GM12865 (cell line): ENCODE data around the gene LPA.

Experiments
- DNase-seq: peaks from one replicate; pipeline ENCODE4 v3.0.0; 2010; ENCODE audit warnings: low read depth
- H3K4me3 ChIP-seq: 2 replicates; pipeline ENCODE4 v1.5.1; 2011; ENCODE audit warnings: mild to moderate bottlenecking, low read depth, low read length, control low read depth
- TF ChIP-seq, protein P1 (sequence below): IDR thresholded peaks from 2 replicates; pipeline ENCODE4 v1.5.1; 2011; ENCODE audit warnings: low read length, control low read depth, low read depth, inconsistent platforms; ENCODE audit not compliant: insufficient read depth; ENCODE audit errors: missing control alignments

The LPA gene

DNA sequence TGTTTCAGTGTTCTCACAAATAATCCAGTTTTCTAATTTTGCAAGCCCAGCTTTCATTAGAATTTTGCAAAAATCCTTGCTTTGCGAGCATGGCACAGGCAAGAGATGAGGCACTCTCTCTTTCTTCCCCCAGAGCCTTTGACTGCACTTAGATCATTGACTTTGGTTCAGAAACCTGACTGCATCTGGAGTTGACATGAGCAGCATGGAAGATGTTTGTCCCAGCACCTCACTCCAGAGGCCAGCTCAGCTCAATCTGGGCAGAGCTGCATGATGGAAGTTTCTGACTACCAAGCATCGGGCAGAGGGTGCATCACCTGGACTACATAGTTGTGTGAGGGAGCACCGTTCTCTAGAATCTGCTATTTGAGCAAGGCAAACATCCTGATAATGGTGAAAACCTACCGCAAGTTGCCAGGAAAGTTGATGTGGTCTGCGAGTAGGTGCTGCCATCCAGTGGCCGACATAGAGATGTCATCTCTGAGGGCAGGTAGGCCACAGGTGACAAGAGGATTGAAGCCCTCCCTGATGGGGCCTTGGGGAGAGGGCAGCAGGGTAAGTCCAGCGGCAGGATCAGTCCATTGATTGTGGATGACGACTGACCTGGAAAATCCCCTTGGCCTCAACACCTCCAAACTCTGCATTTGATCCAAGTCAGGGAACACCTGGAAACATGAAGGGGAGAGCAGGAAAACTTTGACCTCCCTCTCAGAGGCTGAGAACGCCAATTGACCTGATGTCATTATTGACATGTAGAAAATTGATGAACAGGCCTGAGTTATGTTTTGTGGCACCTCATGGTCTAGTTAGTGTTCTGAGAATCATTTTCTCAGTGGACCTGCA lies 3.8 kb upstream of the LPA start:
- peak; percentile 62 for DNase-seq
- H3K4me3 ChIP-seq: no peak overlapping the region
- TF ChIP-seq, protein P1, sequence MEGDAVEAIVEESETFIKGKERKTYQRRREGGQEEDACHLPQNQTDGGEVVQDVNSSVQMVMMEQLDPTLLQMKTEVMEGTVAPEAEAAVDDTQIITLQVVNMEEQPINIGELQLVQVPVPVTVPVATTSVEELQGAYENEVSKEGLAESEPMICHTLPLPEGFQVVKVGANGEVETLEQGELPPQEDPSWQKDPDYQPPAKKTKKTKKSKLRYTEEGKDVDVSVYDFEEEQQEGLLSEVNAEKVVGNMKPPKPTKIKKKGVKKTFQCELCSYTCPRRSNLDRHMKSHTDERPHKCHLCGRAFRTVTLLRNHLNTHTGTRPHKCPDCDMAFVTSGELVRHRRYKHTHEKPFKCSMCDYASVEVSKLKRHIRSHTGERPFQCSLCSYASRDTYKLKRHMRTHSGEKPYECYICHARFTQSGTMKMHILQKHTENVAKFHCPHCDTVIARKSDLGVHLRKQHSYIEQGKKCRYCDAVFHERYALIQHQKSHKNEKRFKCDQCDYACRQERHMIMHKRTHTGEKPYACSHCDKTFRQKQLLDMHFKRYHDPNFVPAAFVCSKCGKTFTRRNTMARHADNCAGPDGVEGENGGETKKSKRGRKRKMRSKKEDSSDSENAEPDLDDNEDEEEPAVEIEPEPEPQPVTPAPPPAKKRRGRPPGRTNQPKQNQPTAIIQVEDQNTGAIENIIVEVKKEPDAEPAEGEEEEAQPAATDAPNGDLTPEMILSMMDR: peak; percentile 70

DNA sequence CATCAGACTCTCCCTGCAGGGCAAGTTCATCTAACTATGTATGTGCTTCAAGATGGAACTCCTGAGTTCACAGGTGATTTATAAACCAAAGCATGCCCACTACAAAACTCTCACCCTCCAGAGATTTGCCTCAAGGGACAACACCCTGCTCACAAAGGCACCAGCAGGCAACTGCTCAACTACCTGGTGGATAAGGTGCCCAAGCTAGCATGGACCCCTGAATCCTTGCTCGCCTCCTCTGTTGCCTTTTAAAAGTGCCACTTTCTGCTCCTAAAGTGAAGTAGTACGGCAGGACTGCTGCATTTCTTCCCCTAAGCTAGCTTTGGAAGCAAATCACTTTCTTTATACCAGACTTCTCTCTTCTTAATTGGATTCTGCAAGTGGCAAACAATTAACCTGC lies 1.2 kb downstream of the LPA start:
- TF ChIP-seq, protein P1: no peak
- H3K4me3 ChIP-seq: no peak overlapping the region
- no peak for DNase-seq

DNA sequence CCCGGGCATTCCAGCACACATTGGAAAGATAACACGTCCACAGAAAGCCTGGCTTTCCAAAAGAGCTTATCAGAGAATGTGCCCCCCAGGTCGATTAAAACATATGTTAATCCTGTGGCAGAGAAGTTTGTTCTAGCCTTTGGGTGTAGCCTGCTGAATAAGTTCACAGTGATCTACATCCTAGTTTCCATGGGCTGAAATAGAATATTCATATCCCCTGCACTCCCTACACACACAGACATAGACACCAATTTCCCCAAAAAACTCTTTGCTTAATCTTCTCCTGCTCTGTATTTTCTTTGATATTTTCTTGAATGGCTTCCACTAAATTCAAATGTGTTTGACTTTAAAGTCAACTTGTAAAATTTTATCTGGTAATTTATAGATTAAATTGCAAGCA lies 1.6 kb downstream of the LPA start:
- DNase-seq: no peak
- no peak overlapping the region for H3K4me3 ChIP-seq
- TF ChIP-seq, protein P1: no peak

DNA sequence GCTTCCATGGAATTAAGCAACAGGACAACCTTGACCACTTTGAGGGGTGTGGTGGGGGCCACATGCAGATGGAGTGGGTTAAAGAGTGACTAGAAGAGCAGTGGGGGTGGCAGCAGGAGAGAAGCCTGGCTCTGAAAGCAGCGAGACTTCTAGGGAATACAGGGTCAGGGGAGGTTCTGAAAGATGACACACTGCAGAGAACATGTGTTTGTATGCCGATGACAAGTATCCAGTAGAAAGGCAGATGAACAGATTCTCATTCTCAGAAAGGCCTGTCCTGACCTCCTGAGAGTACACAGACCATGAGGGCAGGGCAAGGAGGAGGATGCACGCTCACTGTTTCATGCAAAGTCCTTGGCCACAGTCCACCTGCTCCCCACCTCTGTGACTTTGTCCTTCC lies 2.9 kb downstream of the LPA start:
- H3K4me3 ChIP-seq: no peak overlapping the region
- TF ChIP-seq, protein P1: no peak
- no peak for DNase-seq

DNA sequence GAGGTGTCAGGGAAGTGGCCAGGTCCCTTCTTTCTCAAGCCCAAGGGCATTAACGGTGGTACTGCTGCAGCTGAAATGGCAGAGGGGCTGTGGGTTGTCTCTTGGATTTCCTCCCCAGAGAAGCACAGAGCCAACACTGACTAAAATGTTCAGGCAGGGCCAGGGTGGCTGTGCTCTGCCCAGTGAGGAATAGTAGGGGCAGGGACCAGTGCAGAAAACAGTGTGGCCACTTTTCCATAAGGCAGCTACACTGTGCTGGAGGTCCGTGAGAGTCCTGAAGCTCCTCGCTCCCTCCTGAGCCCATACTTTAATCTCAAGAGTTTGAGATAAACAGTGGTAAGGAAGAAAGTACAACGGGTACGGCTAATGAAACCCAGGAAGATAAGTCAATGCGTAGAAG lies 4.5 kb downstream of the LPA start:
- TF ChIP-seq, protein P1: no peak
- no peak overlapping the region for H3K4me3 ChIP-seq
- DNase-seq: no peak

DNA sequence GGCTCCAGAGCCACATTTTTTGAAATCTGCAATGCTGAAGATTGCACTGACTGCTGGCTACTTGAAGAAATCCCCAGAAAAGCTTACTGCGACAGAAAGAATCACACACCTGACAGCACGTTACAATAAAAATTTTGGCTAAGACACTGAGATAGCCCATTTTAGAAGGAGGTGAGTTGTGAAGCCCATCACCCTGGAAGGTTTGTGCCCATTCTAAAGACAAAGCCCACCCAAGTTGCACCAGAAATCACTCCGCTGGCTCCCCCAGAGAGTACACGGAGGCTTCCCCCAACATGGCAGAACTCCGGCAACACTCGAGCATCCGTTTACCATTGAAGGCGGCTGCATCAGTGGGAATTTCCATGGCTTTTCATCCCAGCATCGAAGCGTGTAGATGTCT lies 29.4 kb downstream of the LPA start:
- TF ChIP-seq, protein P1: no peak

More for the DNA sequence above, 29.4 kb downstream of the LPA start:
- no peak overlapping the region for H3K4me3 ChIP-seq
- DNase-seq: no peak
